ENCODE results near the gene GNB1.
"Not testable (repeated sequence)": the region's sequence is repeated elsewhere in the genome, so short reads cannot be mapped to it uniquely, and the experiment has no call there.

GNB1 gene

DNA sequence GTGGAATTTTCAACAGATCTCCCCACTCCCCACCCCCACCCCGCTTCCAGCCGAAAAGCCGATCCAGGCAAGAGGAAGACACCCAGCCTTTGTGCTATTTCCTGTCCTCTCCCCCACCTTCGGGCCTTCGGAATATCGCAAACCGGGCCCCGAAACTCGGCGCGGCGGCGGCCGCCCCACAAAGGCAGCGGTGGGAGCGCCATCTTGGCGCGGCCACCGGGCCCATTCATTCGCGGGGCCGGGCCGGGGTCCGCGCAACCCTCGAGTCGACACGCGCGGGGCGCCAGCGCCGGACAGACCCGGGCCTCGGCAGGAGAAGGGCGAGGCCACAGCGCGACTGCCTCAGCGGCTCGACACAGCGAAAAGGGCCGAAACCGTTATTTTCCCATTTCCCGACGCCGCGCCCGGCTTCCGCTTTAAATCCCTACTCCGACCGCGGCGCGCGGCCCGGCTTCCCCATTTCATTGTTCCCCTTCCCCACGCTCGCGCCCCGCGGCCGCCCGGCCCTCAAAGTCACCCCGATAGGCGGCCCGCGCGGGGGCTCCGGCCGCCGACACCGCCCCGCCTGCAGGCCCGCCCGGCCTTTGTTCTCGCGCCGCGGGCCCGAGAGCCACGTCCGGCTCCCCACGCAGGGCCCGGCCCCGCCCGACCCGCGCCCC, 911 bp downstream of the GNB1 start:
- DNase-seq (ENCODE audit: low spot score): no peak

- no peak for DNase-seq (ENCODE audit: low spot score)
Observed at GRCh38 chr1:1889090-1889750, 1.7 kb downstream of the GNB1 start.

- DNase-seq (ENCODE audit: low spot score): not testable (repeated sequence)
Observed at GRCh38 chr1:1883890-1884289, 7.0 kb downstream of the GNB1 start.

GRCh38 chr1:1883092-1883873, 7.6 kb downstream of the GNB1 start:
- DNase-seq (ENCODE audit: low spot score): no peak

GRCh38 chr1:1881727-1882126, 9.2 kb downstream of the GNB1 start:
- DNase-seq (ENCODE audit: low spot score): peak; percentile 58

DNA sequence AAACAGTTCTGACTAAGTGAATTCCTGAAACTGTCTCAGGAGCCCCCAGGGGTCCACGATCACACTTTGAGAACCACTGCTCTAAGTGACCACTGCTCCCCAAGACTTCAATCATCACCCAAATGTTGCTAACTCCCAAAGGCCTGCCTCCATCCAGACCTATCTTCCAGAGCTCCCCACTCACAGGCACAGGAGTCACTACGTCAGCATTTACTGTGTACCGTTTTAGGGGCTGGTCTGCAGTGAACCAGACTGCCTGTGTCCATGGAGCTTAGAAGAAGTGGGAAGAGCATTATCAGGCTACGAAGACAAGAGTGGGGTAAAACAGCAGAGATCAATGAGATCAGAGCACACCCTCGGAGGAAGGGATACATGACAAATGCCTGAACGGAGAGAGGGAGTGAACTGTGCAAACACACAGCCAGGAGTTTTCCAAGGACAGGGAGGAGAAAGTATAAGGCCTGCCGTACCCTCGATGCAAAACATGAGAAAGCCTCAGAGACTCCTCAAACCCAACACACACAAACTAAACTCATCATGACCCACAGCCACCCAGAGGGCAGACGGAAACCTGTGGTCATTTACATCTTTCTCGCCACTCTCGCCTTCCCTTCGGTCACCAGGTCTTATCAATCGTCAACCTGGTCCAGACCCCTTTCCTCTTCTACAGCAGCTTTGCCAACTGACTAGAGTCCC, 10.1 kb downstream of the GNB1 start:
- DNase-seq (ENCODE audit: low spot score): no peak

- no peak for DNase-seq (ENCODE audit: low spot score)
Observed at GRCh38 chr1:1879942-1880341, 10.9 kb downstream of the GNB1 start.

GRCh38 chr1:1877865-1878436, 12.9 kb downstream of the GNB1 start:
- DNase-seq (ENCODE audit: low spot score): no peak

DNA sequence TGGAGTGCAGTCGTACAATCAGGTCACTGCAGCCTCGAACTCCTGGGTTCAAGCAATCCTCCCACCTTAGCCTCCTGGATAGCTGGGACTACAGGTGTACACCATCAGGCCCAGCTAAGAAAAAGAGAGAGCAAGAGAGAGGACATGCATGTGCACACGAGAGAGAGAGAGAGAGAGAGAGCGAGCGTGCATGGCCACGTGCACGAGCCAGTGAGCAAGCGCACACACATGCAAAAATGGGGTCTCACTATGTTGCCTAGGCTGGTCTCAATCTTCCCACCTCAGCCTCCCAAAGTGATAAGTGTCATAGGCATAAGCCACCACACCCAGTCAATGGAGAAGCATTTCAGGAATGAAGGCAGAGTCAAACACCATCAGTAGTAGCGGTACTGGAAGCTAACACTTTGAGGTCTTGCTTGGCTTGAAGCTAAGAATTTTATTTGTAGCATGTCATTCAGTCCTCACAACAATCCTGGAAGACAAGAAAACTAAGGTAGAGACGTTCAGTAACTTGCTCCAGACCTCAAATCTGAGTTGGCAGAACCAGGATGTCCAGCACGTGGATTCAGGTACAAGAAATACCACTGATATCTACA, 14.5 kb downstream of the GNB1 start:
- DNase-seq (ENCODE audit: low spot score): no peak

DNA sequence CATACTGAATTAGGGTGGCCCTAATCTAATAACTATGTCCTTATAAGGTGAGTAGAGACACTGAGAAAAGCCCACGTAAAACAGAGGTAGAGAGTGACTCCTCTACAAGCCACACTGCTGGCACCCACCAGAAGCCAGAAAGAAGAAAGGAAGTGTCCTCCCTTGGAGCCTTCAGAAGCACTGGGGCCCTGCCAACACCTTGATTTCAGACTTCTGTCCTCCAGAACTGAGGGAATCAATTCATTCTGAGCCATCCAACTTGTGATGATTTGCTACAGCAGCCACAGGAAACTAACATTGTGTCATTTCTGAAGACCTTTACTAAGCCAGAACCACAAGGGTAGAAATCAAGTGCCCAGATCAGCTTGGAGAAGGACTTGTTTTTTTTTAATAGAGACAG, 15.0 kb downstream of the GNB1 start:
- DNase-seq (ENCODE audit: low spot score): no peak

DNA sequence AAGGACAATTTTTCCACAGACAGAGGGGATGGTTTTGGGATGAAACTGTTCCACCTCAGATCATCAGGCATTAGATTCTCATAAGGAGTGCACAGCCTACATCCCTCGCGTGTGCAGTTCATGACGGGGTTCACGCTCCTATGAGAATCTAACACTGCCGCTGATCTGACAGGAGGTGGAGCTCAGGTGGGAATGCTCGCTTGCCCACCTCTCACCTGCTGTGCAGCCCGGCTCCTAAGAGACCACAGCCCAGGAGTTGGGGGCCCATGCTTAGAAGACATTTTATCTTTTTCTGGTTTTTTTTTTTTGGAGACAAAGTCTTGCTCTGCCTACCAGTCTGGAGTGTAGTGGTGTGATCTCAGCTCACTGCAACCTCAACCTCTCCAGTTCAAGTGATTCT, 16.0 kb downstream of the GNB1 start:
- no peak for DNase-seq (ENCODE audit: low spot score)

GRCh38 chr1:1873186-1873585, 17.7 kb downstream of the GNB1 start:
- DNase-seq (ENCODE audit: low spot score): peak; percentile 89

DNA sequence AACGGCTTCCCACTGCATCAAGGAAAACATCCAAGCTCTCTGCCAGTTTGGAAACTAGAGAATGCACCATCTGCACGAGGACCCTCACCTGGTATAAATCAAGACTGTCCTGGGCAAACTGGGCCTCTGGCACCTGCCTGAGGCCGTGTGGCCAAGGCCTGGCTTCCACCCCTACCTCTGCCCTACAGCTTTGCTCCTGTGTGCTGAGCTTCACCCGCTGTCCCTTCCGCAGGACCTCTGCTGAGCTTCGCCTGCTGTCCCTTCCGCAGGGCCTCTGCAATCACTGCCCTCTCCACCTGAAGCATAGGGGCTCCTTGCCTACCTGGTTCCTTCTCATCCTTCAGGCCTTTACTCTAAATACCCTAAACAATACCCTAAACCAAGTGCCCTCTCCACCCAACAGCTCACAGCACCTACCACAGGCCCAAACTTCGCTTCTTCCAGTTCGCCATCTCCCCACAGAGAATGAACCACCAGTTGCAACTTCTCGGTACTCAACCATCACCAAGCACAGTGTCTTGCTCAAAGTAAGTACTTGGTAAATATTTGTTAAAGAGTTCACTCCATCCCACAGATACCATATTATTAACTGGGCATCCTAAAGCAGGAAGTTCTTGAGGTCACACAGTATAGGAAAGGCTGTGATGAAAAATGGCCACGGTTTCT, 18.4 kb downstream of the GNB1 start:
- no peak for DNase-seq (ENCODE audit: low spot score)

- no peak for DNase-seq (ENCODE audit: low spot score)
Observed at GRCh38 chr1:1869469-1869868, 21.4 kb downstream of the GNB1 start.

- DNase-seq (ENCODE audit: low spot score): no peak
Observed at GRCh38 chr1:1867164-1867563, 23.7 kb downstream of the GNB1 start.

DNA sequence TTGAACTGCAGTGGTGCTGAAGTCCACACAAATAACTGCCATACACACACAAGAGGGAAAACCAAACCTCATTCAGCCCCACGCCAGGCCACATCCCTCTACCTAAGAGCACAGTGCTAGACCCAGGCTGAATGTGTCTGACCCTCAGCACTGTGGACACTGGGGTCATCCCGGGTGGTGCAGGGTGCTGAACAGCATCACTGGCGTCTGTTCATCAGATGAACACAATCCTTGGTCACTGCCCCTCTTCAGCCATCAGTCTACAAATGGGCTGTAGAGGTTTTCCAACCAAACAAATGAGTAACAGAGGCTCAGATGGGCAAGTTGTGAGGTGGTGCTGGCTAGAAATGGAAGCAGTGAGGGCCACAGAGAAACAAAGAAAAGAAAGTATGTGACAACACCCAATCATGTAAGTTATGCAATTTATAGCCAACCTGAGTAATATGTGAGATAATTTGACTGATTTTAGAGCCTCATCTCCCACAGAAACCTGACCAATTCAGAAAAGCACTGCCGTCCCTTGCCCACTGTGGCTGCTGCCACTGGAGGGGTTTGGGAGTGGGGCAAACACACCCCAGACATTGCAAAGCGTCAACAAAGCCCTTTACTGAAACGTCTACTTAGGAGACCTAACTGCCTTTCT, 27.9 kb downstream of the GNB1 start:
- no peak for DNase-seq (ENCODE audit: low spot score)

GRCh38 chr1:1861761-1862310, 29.1 kb downstream of the GNB1 start:
- DNase-seq (ENCODE audit: low spot score): not testable (repeated sequence)

DNA sequence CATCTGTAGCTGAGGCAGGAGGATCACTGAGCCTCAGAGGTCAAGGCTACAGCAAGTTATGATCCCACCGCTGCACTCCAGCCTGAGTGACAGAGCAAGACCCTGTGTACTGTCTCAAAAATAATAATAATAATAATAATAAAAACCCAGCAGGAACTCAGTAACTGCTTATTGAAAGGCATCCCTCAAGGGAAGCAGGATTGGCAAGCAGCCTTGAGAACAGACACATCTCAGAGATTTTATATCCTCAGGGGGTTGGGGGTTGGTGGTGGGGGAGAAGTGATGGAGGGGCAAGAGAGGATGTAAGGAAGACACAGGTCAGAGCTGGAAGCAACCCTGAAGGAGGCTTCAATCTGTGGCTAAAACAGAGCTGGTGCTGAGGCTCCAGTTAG, 29.6 kb downstream of the GNB1 start:
- DNase-seq (ENCODE audit: low spot score): no peak

- not testable (repeated sequence) for DNase-seq (ENCODE audit: low spot score)
Observed at GRCh38 chr1:1859970-1860697, 30.8 kb downstream of the GNB1 start.
